ENCODE results near the gene MIOS.

- TF ChIP-seq CTCF (IDR thresholded peaks at IDR 0.05 in 4 of 5, conservative IDR thresholded peaks at IDR 0.05 in 1 of 5) = no peak
- TF ChIP-seq POLR2A (IDR thresholded peaks at IDR 0.05) = no peak
These were observed 27.5 kb upstream of the MIOS start for GRCh38 chr7:7539152-7539551.

All from gastrocnemius medialis (tissue), 4 donors.